Measurements from ENCODE around the gene MGMT.

GRCh38 chr10:129471447-129472175, 4.6 kb downstream of the MGMT start:
- no peak for TF ChIP-seq POLR2A (IDR thresholded peaks at IDR 0.05)
- TF ChIP-seq CTCF (IDR thresholded peaks at IDR 0.05), result no peak

All from testis (tissue), 2 donors.